A549 (cell line): ENCODE data around the gene PPP1R14B. TPM values are rescaled to one million over a fixed set of nuclear protein-coding genes. Genes with fewer than 3 reads are reported as not detected.

Experiments used
- ATAC-seq, 2 experiments: fragments of 200-7000 bp in 1 of 2; fragments of >200 bp in 1 of 2; cut with Nextera tagmentation in 1 of 2; cut with Tn5 transposase in 1 of 2; 3 replicates each; pipeline versions ENCODE4 v1.8.0 to v1.9.1; 2018 to 2020; ENCODE audit warnings: mild to moderate bottlenecking in 1 of 2, moderate library complexity in 1 of 2
- CTCF ChIA-PET: fragments of 300-600 bp; sonication (Branson Sonifier 250); formaldehyde crosslinking; extraction: SDS; loops from one replicate; lab custom pipeline; 2021; ENCODE audit warnings: antibody characterized with exemption, inconsistent platforms; lab: Yijun Ruan, JAX
- POLR2A ChIA-PET: fragments of 350-600 bp; formaldehyde crosslinking; extraction: SDS; loops from one replicate; lab custom pipeline; 2021; ENCODE audit warnings: antibody characterized with exemption, inconsistent platforms; lab: Yijun Ruan, JAX
- DNase-seq, 2 experiments: peaks; one replicate each; pipeline versions ENCODE4 v3.0.0 to v3.0.0-alpha.2; 2011 to 2016; ENCODE audit warnings: low read depth in 1 of 2, low spot score in 1 of 2
- FAIRE-seq: peaks from 2 replicates; lab custom pipeline; 2011; peaks lifted over from hg19 to GRCh38; lab: Jason Lieb, UNC
- H3K27ac ChIP-seq, 2 experiments: fragments of >200 bp; sonication (Bioruptor Twin); formaldehyde crosslinking; 3 replicates each; pipeline ENCODE4 v1.5.1; 2016 to 2017
- H3K4me1 ChIP-seq: fragments of >200 bp; sonication (Bioruptor Twin); formaldehyde crosslinking; 3 replicates; pipeline ENCODE4 v1.6.1; 2016
- H3K4me2 ChIP-seq: fragments of >200 bp; sonication (Bioruptor Twin); formaldehyde crosslinking; 3 replicates; pipeline ENCODE4 v1.6.1; 2016
- H3K4me3 ChIP-seq: fragments of >200 bp; sonication (Bioruptor Twin); formaldehyde crosslinking; 3 replicates; pipeline ENCODE4 v1.5.1; 2016
- H3K9me3 ChIP-seq: fragments of >200 bp; sonication (Bioruptor Twin); formaldehyde crosslinking; 3 replicates; pipeline ENCODE4 v1.6.1; 2016
- BHLHE40 ChIP-seq: IDR thresholded peaks from 2 replicates; pipeline ENCODE4 v1.6.1; 2012; ENCODE audit warnings: low read depth, low read length, inconsistent platforms
- CBX2 ChIP-seq: fragments of 200-600 bp; sonication (generic); IDR thresholded peaks from 2 replicates; pipeline ENCODE4 v1.6.1; 2016; ENCODE audit warnings: low read depth, mild to moderate bottlenecking, borderline replicate concordance
- CEBPB ChIP-seq, 2 experiments: fragments of >200 bp in 1 of 2; sonication (Bioruptor Twin) in 1 of 2; formaldehyde crosslinking in 1 of 2; IDR thresholded peaks; 2 replicates each; pipeline ENCODE4 v1.6.1; 2012 to 2016
- CHD2 ChIP-seq: fragments of 150-350 bp; IDR thresholded peaks from 2 replicates; pipeline ENCODE4 v1.6.1; 2014; ENCODE audit warnings: low read length; ENCODE audit not compliant: partially characterized antibody
- CHD4 ChIP-seq: fragments of 200-600 bp; sonication (generic); IDR thresholded peaks from 2 replicates; pipeline ENCODE4 v1.6.1; 2016; ENCODE audit warnings: antibody characterized with exemption, mild to moderate bottlenecking, borderline replicate concordance
- EHF ChIP-seq: fragments of 250-450 bp; sonication (Bioruptor Pico); IDR thresholded peaks from 2 replicates; pipeline ENCODE4 v1.5.0; 2020; ENCODE audit warnings: mild to moderate bottlenecking
- EHMT2 ChIP-seq: fragments of 200-600 bp; sonication (generic); IDR thresholded peaks from 2 replicates; pipeline ENCODE4 v1.6.1; 2016; ENCODE audit warnings: antibody characterized with exemption, low read depth, mild to moderate bottlenecking, moderate library complexity
- ELK1 ChIP-seq: fragments of 150-350 bp; IDR thresholded peaks from 2 replicates; pipeline ENCODE4 v1.6.1; 2014; ENCODE audit warnings: low read depth, mild to moderate bottlenecking, low read length
- ESRRA ChIP-seq: fragments of 150-350 bp; IDR thresholded peaks from 2 replicates; pipeline ENCODE4 v1.6.1; 2014; ENCODE audit warnings: mild to moderate bottlenecking, low read length, borderline replicate concordance
- FOSB ChIP-seq: fragments of 250-450 bp; sonication (Bioruptor Pico); IDR thresholded peaks from 2 replicates; pipeline ENCODE4 v1.5.0; 2020; ENCODE audit warnings: mild to moderate bottlenecking, moderate library complexity
- FOSL2 ChIP-seq, 2 experiments: fragments of 450-650 bp in 1 of 2; fragments of >200 bp in 1 of 2; sonication (Bioruptor Twin) in 1 of 2; formaldehyde crosslinking; IDR thresholded peaks; 2 replicates each; pipeline versions ENCODE4 v1.5.0 to v1.6.1; 2016 to 2020; ENCODE audit warnings: mild to moderate bottlenecking in 1 of 2, moderate library complexity in 1 of 2
- FOXS1 ChIP-seq: fragments of 250-450 bp; sonication (Bioruptor Pico); IDR thresholded peaks from 2 replicates; pipeline ENCODE4 v1.5.0; 2020; ENCODE audit warnings: mild to moderate bottlenecking, moderate library complexity
- HDAC2 ChIP-seq: fragments of 200-600 bp; sonication (generic); IDR thresholded peaks from 2 replicates; pipeline ENCODE4 v1.6.1; 2016
- HEYL ChIP-seq: fragments of 250-450 bp; sonication (Bioruptor Pico); IDR thresholded peaks from 2 replicates; pipeline ENCODE4 v1.8.0; 2021; ENCODE audit warnings: mild to moderate bottlenecking, moderate library complexity
- HOXB13 ChIP-seq: fragments of 250-450 bp; sonication (Bioruptor Pico); IDR thresholded peaks from 2 replicates; pipeline ENCODE4 v1.5.0; 2020; ENCODE audit warnings: low read depth, mild to moderate bottlenecking, moderate library complexity
- MYC ChIP-seq: IDR thresholded peaks from 2 replicates; pipeline ENCODE4 v1.6.1; 2012; ENCODE audit warnings: mild to moderate bottlenecking, inconsistent platforms, low read length, improper control_type of control experiment, borderline replicate concordance
- NPAS2 ChIP-seq: fragments of 250-450 bp; sonication (Bioruptor Pico); IDR thresholded peaks from 2 replicates; pipeline ENCODE4 v1.8.0; 2022; ENCODE audit warnings: mild to moderate bottlenecking, moderate library complexity, borderline replicate concordance
- PBX3 ChIP-seq: IDR thresholded peaks from 2 replicates; pipeline ENCODE4 v1.6.1; 2012
- RARB ChIP-seq: fragments of 250-450 bp; sonication (Bioruptor Pico); IDR thresholded peaks from 2 replicates; pipeline ENCODE4 v1.8.0; 2021; ENCODE audit warnings: mild to moderate bottlenecking, moderate library complexity
- RFX5 ChIP-seq: fragments of 450-650 bp; IDR thresholded peaks from 2 replicates; pipeline ENCODE4 v1.7.1; 2014; ENCODE audit warnings: antibody characterized with exemption, mild to moderate bottlenecking, moderate library complexity
- TP53 ChIP-seq: fragments of 250-450 bp; sonication (Bioruptor Pico); IDR thresholded peaks from 2 replicates; pipeline ENCODE4 v1.5.0; 2021; ENCODE audit warnings: mild to moderate bottlenecking, moderate library complexity
- ZC3H11A ChIP-seq: fragments of 450-650 bp; IDR thresholded peaks from 2 replicates; pipeline ENCODE4 v1.6.1; 2014; ENCODE audit warnings: antibody characterized with exemption, mild to moderate bottlenecking
- ZSCAN20 ChIP-seq: fragments of 250-450 bp; sonication (Bioruptor Pico); IDR thresholded peaks from 2 replicates; pipeline ENCODE4 v1.8.0; 2022; ENCODE audit warnings: mild to moderate bottlenecking, moderate library complexity
- WGBS: methylation state at CpG from one replicate; pipeline ENCODE4 v1.1.6; 2017; ENCODE audit errors: missing lambda C conversion rate; 5-methylcytosine and 5-hydroxymethylcytosine counted together
- polyA plus RNA-seq, 4 experiments: library from polyadenylated mRNA; depleted of rRNA in 3 of 4; stranded (reverse); fragments of >200 nt; fragmentation: RNase III in 1 of 4; extraction: RNeasy Plus Mini Kit Qiagen cat#74134 plus additional on column Dnase treatment in 1 of 4; gene quantifications; 2 replicates in 3 of 4; 3 replicates in 1 of 4; pipeline ENCODE4 v1.2.3, GENCODE V29; 2011 to 2017
- TF ChIP-seq, protein P1 (sequence below): fragments of >200 bp; sonication (Bioruptor Twin); formaldehyde crosslinking; IDR thresholded peaks from 3 replicates; pipeline ENCODE4 v1.6.1; 2016

PPP1R14B gene
- polyA plus RNA-seq, 2 of the 4 experiments (the other 2 are of a cell fraction), result 152 to 154 TPM

GRCh38 chr11:64260147-64260708 is 13.5 kb upstream of the PPP1R14B start:
- Histone ChIP-seq H3K9me3 (no peaks in the 10 kb centered on the region), H3K4me2 (no peak overlapping the region), H3K4me1 (peaks cover 4% of the 10 kb centered on the region; the same call in 1 of the 3 replicates), H3K4me3 (no peak overlapping the region), H3K27ac (no peak overlapping the region)
- DNase-seq (no peak), FAIRE-seq (no peak), ATAC-seq (no peak)
- WGBS, result 88% methylated on average over 6 of the region's 6 CpGs
- TF ChIP-seq ZSCAN20 (CRISPR knock-in tag) (no peak), RARB (CRISPR knock-in tag) (no peak), CHD2 (no peak), BHLHE40 (no peak), FOSL2 (IDR thresholded peaks at IDR 0.05) (no peak), FOSL2 (CRISPR knock-in tag; IDR thresholded peaks at IDR 0.05) (no peak)
- TF ChIP-seq, protein P1, sequence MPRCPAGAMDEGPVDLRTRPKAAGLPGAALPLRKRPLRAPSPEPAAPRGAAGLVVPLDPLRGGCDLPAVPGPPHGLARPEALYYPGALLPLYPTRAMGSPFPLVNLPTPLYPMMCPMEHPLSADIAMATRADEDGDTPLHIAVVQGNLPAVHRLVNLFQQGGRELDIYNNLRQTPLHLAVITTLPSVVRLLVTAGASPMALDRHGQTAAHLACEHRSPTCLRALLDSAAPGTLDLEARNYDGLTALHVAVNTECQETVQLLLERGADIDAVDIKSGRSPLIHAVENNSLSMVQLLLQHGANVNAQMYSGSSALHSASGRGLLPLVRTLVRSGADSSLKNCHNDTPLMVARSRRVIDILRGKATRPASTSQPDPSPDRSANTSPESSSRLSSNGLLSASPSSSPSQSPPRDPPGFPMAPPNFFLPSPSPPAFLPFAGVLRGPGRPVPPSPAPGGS, result no peak
- ChIA-PET CTCF (interaction anchor here (13.4 to 16.0 kb wide), 2 partner anchors 13 to 43 kb away, joined by 220 read pairs; partner anchors contain the start of genes CATSPERZ, ESRRA, PLCB3 and PPP1R14B), POLR2A (interaction anchor here (0.6 kb wide), 1 partner anchor 57 kb away, joined by 3 read pairs; the partner anchor contains the start of gene TRMT112)

DNA sequence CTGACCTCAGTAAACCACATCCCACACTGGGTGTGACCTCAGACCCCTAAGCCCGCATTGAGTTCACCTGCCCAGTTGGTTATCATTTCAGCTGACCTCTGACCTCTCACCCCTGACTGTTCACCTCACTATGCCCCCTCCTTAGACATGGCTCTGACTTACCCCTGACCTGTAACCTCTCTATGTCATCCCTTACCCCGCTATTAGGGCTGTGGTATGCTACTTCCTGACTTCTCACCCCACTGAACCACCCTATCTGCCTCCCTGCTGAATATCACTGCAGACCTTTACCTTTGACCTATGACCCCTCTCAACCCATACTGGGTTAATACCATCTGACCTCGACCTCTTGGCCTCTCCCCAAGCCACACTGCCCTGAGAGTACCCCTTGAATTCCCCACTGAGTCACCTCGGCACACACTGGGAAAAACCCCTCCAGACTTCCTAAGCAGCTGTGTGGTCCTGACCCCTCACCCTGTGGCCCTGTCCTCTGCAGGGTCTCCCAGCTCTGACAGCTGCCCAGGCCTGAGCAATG is 12.9 kb upstream of the PPP1R14B start:
- no peak for DNase-seq
- CTCF ChIA-PET, result interaction anchor here (6.4 to 16.0 kb wide), 3 partner anchors 12 to 43 kb away, joined by 76 to 220 read pairs (median 220); partner anchors contain the start of genes CATSPERZ, ESRRA, PLCB3 and PPP1R14B
- 85% methylated on average over 4 of the region's 4 CpGs for WGBS
- no peak for FAIRE-seq
- no peak overlapping the region for H3K4me2 ChIP-seq
- TF ChIP-seq CHD4 (no peak), CBX2 (no peak), ELK1 (no peak), ZSCAN20 (CRISPR knock-in tag) (no peak), HEYL (CRISPR knock-in tag) (no peak), HDAC2 (no peak), NPAS2 (CRISPR knock-in tag) (no peak), FOXS1 (no peak)
- TF ChIP-seq, all 56 proteins: peak for 0
- Histone ChIP-seq H3K4me3 (no peak overlapping the region), H3K4me1 (peaks cover 4% of the 10 kb centered on the region; the same call in 1 of the 3 replicates), H3K9me3 (no peaks in the 10 kb centered on the region), H3K27ac (no peak overlapping the region)
- no peak for ATAC-seq
- POLR2A ChIA-PET, result no interaction called here

GRCh38 chr11:64258946-64259532 is 12.3 kb upstream of the PPP1R14B start:
- ChIA-PET CTCF (interaction anchor here (1.5 to 16.0 kb wide), 3 partner anchors 11 to 44 kb away, joined by 3 to 220 read pairs (median 76); partner anchors contain the start of genes CATSPERZ, ESRRA, PLCB3 and PPP1R14B), POLR2A (no interaction called here)
- ATAC-seq (no peak), FAIRE-seq (no peak), DNase-seq (no peak)
- no peak overlapping the region for H3K4me3 ChIP-seq
- H3K27ac ChIP-seq, result no peak overlapping the region
- TF ChIP-seq EHF, result no peak
- TF ChIP-seq CEBPB (IDR thresholded peaks at IDR 0.05), result no peak
- TF ChIP-seq EHMT2, result no peak
- no peak for TF ChIP-seq RFX5
- no peak for TF ChIP-seq TP53 (CRISPR knock-in tag)
- no peak for TF ChIP-seq MYC
- no peak for TF ChIP-seq CBX2
- TF ChIP-seq PBX3, result no peak
- no peak for TF ChIP-seq HOXB13 (CRISPR knock-in tag)
- TF ChIP-seq FOSB (CRISPR knock-in tag), result no peak
- no peak for TF ChIP-seq ESRRA
- TF ChIP-seq NPAS2 (CRISPR knock-in tag), result no peak
- TF ChIP-seq ELK1, result no peak
- no peak for TF ChIP-seq ZC3H11A
- H3K4me2 ChIP-seq, result no peak overlapping the region
- 94% methylated on average over 32 of the region's 32 CpGs for whole genome bisulfite sequencing
- no peaks in the 10 kb centered on the region for H3K9me3 ChIP-seq
- peaks cover 4% of the 10 kb centered on the region; the same call in 1 of the 3 replicates for H3K4me1 ChIP-seq
